PFSK-1 (cell line): ENCODE results near the gene DCAF10.

ENCODE experiments used
- POLR2AphosphoS5 ChIP-seq: IDR thresholded peaks from 2 replicates; pipeline ENCODE4 v1.6.1; 2012; ENCODE audit warnings: low read depth, mild to moderate bottlenecking, control low read depth, low read length, moderate library complexity
- REST ChIP-seq, 2 experiments: IDR thresholded peaks; 2 replicates each; pipeline versions ENCODE4 v1.6.1 to v1.8.0; 2011 to 2012; ENCODE audit warnings: low read depth in 2 of 2, low read length in 2 of 2, control low read depth in 1 of 2, inconsistent platforms in 1 of 2, mild to moderate bottlenecking in 1 of 2, moderate library complexity in 1 of 2; ENCODE audit not compliant: insufficient read depth in 1 of 2
- SIN3A ChIP-seq: IDR thresholded peaks from 2 replicates; pipeline ENCODE4 v1.6.1; 2012; ENCODE audit warnings: mild to moderate bottlenecking, low read length, moderate library complexity, borderline replicate concordance; ENCODE audit not compliant: insufficient read depth
- TAF1 ChIP-seq: IDR thresholded peaks from 2 replicates; pipeline ENCODE4 v1.6.1; 2012; ENCODE audit warnings: low read length, control low read depth, borderline replicate concordance; ENCODE audit not compliant: insufficient read depth

DNA sequence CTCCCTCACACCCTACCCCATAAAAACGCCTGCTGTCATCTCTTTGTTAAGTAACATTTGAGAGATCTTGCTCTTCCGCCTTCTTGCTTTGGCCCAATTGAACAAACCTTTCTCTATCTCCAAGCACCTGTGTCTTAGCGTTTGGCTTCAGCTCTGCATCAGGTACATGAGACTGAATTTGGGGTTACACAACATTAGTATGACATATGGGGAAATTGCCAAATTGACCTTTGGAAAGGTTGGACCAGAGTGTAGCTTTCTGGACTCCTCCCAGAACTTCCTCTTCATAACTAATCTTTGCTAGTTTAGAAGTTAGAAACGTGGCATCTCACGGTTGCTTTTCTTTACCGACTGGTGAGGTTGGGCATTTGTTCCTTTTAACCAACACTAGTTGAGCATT lies 12.3 kb upstream of the DCAF10 start:
- TF ChIP-seq TAF1 (no peak), REST (IDR thresholded peaks at IDR 0.05; ENCODE audit: insufficient read depth in 1 of 2, low read depth in 2 of 2, low read length in 2 of 2) (no peak), POLR2AphosphoS5 (no peak), SIN3A (no peak)
